ENCODE measurements around the gene SNX15.

- TF ChIP-seq YY1 (IDR thresholded peaks at IDR 0.05; ENCODE audit: insufficient read depth, insufficient read length) (no peak), ZNF274 (IDR thresholded peaks at IDR 0.05; ENCODE audit: low read depth, low read length) (no peak), SUZ12 (IDR thresholded peaks at IDR 0.05; ENCODE audit: extremely low read depth, insufficient read depth, insufficient read length) (no peak)
These were observed 56.0 kb downstream of the SNX15 start for GRCh38 chr11:65083134-65083833.
